Colonic mucosa (tissue), 4 donors: ENCODE data around the gene CD38. TPM values are rescaled to one million over a fixed set of nuclear protein-coding genes. Genes with fewer than 3 reads are reported as not detected.

Experiments used
- DNase-seq: peaks from one replicate; pipeline ENCODE4 v3.0.0-alpha.2; 2020
- H3K27ac ChIP-seq: fragments of 200-600 bp; one replicate; pipeline ENCODE4 v1.8.0; 2021
- H3K27me3 ChIP-seq: fragments of 200-600 bp; one replicate; pipeline ENCODE4 v1.8.0; 2021
- H3K36me3 ChIP-seq: fragments of 200-600 bp; one replicate; pipeline ENCODE4 v1.8.0; 2021
- H3K4me1 ChIP-seq: fragments of 200-600 bp; one replicate; pipeline ENCODE4 v1.8.0; 2021; ENCODE audit warnings: mild to moderate bottlenecking
- H3K4me3 ChIP-seq: fragments of 200-600 bp; one replicate; pipeline ENCODE4 v1.8.0; 2021
- H3K9ac ChIP-seq, 2 donors: one replicate each; pipeline ENCODE4 v1.7.0; 2013; ENCODE audit warnings: control low read depth in 2 of 2, low read depth in 2 of 2, low read length in 2 of 2
- H3K9me3 ChIP-seq: fragments of 200-600 bp; one replicate; pipeline ENCODE4 v1.8.0; 2021
- intact Hi-C: fragments of 100-400 bp; cut with DNase I; formaldehyde crosslinking; loops from one replicate; pipeline ENCODE4 v1.14.1; 2022
- total RNA-seq, 2 donors: library from RNA; stranded (reverse); fragmentation: NEBNext Ultra II Directional in 1 of 2; extraction: Animal tissue kit (Norgen Biotek cat#: 25700) in 1 of 2; gene quantifications; one replicate each; pipeline ENCODE4 v1.2.1, GENCODE V29; 2021
- TF ChIP-seq, protein P1 (sequence below): fragments of 200-600 bp; IDR thresholded peaks from one replicate; pipeline ENCODE4 v1.8.0; 2022; ENCODE audit warnings: antibody characterized with exemption, mild to moderate bottlenecking
- donor health status: healthy.
- donor health status: DM: no; HTN: no; CAD: no.
- donor health status: DM: no; HTN: no; CAD: no.

The CD38 gene
- total RNA-seq, 2 donors from 2014 or later: 2.5 to 2.6 TPM

DNA sequence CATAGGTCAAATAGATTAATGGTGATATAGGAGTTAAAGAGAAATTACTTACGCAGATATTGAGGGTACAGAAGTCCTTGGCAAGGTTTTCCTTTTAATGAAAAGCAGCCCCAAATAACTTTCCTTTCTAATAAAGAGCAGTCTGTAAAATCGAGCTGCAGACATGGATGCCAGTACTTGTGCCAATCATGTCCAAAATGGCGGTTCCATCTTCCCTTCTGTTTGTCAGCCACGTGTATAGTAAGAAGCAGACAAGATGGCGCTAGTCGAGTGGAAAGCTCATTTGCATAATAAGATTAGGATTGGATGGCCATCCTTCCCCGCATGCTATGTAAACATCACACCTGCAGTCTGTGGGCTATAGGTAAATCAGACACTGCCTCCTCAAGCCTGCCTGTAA, 92.0 kb downstream of the CD38 start:
- Histone ChIP-seq H3K36me3 (no peaks in the 10 kb centered on the region), H3K9me3 (no peaks in the 10 kb centered on the region), H3K27ac (no peak overlapping the region), H3K27me3 (no peaks in the 10 kb centered on the region), H3K4me3 (no peak overlapping the region), H3K4me1 (no peaks in the 10 kb centered on the region), H3K9ac (no peak overlapping the region)
- no peak for DNase-seq
- TF ChIP-seq, protein P1, sequence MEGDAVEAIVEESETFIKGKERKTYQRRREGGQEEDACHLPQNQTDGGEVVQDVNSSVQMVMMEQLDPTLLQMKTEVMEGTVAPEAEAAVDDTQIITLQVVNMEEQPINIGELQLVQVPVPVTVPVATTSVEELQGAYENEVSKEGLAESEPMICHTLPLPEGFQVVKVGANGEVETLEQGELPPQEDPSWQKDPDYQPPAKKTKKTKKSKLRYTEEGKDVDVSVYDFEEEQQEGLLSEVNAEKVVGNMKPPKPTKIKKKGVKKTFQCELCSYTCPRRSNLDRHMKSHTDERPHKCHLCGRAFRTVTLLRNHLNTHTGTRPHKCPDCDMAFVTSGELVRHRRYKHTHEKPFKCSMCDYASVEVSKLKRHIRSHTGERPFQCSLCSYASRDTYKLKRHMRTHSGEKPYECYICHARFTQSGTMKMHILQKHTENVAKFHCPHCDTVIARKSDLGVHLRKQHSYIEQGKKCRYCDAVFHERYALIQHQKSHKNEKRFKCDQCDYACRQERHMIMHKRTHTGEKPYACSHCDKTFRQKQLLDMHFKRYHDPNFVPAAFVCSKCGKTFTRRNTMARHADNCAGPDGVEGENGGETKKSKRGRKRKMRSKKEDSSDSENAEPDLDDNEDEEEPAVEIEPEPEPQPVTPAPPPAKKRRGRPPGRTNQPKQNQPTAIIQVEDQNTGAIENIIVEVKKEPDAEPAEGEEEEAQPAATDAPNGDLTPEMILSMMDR: no peak
- intact Hi-C loops: no loop called here

DNA sequence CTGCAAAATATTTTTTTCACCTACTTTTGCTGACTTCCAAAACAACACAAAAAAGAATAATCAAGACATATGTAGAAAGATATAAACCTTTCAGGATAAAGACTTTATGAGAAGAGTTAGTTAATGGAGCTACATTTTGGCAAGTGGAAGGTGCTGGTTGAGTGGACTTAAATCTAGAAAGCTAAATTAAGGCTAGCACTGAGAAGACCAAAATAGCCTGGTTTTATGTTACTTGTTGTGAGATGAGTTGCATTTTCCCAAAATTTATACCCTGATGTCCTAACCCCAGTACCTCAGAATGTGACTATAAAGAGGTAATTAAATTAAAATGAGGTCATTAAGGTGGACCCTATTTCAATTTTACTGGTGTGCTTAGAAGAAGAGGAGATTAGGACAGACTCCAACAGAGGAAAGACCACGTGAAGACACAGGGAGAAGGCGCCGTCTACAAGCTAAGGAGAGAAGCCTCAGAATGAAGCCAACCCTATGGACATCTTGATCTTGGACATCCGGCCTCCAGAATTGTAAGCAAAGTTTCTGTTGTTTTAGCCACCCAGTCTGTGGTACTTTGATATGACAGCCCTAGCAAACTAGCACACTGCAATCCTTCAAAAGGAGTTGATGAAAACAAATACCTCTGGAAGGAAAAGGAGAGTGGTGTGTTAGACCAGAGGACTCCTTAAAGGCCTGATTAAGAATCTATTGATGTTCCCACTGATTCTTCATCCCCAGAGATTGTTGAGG, 93.0 kb downstream of the CD38 start:
- TF ChIP-seq, protein P1: no peak
- Histone ChIP-seq H3K9ac (no peak overlapping the region), H3K4me1 (no peaks in the 10 kb centered on the region), H3K27me3 (no peaks in the 10 kb centered on the region), H3K27ac (no peak overlapping the region), H3K9me3 (no peaks in the 10 kb centered on the region), H3K36me3 (no peaks in the 10 kb centered on the region), H3K4me3 (no peak overlapping the region)
- intact Hi-C loops: no loop called here
- no peak for DNase-seq

DNA sequence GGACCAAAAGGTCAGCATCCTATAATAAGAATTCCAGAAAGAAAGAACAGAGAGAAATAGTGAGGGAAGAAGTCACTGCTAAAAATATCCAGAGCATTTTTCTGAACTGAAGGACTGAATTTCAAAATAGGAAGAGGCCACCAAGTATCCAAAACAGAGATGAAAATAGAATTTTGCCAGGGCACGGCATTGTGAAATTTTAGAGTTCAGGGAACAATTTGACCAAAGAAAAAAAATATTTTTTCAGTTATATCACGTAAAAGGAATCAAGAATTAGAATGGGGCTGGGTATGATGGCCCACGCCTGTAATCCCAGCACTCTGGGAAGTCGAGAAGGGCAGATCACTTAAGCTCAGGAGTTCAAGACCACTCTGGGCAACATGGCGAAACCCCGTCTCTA, 95.0 kb downstream of the CD38 start:
- H3K4me3 ChIP-seq: no peak overlapping the region
- no peaks in the 10 kb centered on the region for H3K9me3 ChIP-seq
- no peaks in the 10 kb centered on the region for H3K36me3 ChIP-seq
- no peak for DNase-seq
- no peak overlapping the region for H3K27ac ChIP-seq
- no peaks in the 10 kb centered on the region for H3K4me1 ChIP-seq
- TF ChIP-seq, protein P1: no peak
- intact Hi-C loops: no loop called here
- H3K9ac ChIP-seq: no peak overlapping the region
- no peaks in the 10 kb centered on the region for H3K27me3 ChIP-seq

DNA sequence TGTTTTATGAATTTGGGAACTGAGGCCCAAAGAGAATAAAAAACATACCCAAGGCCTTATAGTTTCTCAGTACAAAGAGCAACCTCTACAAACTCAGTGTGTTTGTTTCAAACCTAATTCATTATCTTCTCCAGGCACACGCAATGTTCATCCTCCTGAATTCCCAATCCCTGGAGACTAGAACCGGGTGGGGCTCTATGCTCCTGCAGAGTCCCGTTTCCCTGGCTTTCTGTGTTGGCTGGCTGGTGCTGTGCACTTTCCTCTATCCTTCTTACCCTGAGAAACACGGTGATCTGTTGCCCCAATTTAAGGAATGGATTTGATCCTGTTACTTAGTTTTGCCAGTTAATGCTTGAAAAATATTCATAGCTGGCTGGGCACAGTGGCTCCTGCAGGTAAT, 96.5 kb downstream of the CD38 start:
- no peaks in the 10 kb centered on the region for H3K9me3 ChIP-seq
- no peak overlapping the region for H3K9ac ChIP-seq
- H3K4me1 ChIP-seq: no peaks in the 10 kb centered on the region
- no peaks in the 10 kb centered on the region for H3K36me3 ChIP-seq
- no peaks in the 10 kb centered on the region for H3K27me3 ChIP-seq
- H3K27ac ChIP-seq: no peak overlapping the region
- no peak for DNase-seq
- intact Hi-C loops: loop anchor here (5.0 kb wide), 1 partner anchor 67 kb away; no protein-coding TSS in a partner anchor
- H3K4me3 ChIP-seq: no peak overlapping the region
- TF ChIP-seq, protein P1: no peak

DNA sequence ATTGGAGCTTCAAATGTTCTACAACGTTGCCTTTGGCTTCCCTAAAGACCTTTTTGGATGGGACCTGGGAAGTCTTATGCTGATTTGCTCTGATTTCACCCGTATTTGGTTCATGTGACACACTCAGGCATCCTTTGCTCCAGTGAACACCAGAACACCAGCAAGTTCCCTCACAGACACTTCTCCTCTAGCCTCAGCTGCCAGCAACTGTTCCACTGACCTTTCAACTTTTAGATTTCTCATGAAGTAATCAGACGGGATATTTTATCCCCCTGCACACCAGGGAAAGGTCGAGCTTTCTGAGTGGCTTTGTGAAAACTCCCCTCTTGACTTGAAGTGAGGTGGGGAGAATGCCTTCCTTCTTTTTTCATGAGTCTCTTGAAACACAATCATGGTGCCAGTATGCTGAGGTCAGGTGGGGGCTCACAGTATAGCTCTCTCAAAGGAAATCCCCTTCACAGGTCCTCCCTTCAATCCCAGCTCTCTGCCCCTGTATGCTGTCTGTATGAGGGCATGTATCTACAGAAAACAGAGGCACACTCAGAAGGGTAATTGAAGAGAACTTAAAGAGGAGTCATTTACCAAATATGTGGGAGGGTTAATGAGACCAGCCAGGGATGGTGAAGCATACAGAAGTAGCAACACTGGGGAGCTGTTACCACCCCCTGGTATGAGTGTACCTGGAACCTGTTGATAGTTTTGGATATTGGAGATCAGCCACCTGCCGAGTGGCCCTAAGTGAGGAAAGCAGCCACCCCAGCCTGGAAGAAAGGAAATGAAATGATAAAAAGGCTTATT, 97.7 kb downstream of the CD38 start:
- Histone ChIP-seq H3K4me3 (no peak overlapping the region), H3K9ac (no peak overlapping the region), H3K9me3 (no peaks in the 10 kb centered on the region), H3K36me3 (no peaks in the 10 kb centered on the region), H3K4me1 (no peaks in the 10 kb centered on the region), H3K27ac (no peak overlapping the region), H3K27me3 (no peaks in the 10 kb centered on the region)
- TF ChIP-seq, protein P1: no peak
- intact Hi-C loops: loop anchor here (5.0 kb wide), 1 partner anchor 69 kb away; no protein-coding TSS in a partner anchor
- no peak for DNase-seq
